ENCODE measurements around the gene HOXB9. TPM values are rescaled to one million over a fixed set of nuclear protein-coding genes. Genes with fewer than 3 reads are reported as not detected.

Gene HOXB9
- total and polyA plus RNA-seq, 2 donors (not counting 3 experiments of a cell fraction or from before 2014, with no cell fraction given), result 0.79 to 1.1 TPM

- TF ChIP-seq POLR2A (IDR thresholded peaks at IDR 0.05; ENCODE audit: low read depth, low read length) (no peak), EZH2 (IDR thresholded peaks at IDR 0.05; ENCODE audit: borderline replicate concordance, low read depth, low read length, severe bottlenecking) (peak; percentile 38)
- Histone ChIP-seq H3K4me2 (ENCODE audit: insufficient read depth, low read length) (no peak overlapping the region), H2AFZ (ENCODE audit: low read depth, low read length) (no peak overlapping the region), H3K9me1 (replicated peaks; ENCODE audit: control insufficient read depth, extremely low read depth, insufficient read depth, low read length) (no peaks in the 10 kb centered on the region), H3K79me2 (ENCODE audit: control insufficient read depth, insufficient read depth, low read length) (no peaks in the 10 kb centered on the region), H3K36me3 (ENCODE audit: control insufficient read depth in 2 of 2, extremely low read depth in 1 of 2, insufficient read depth in 2 of 2, low read length in 2 of 2) (no peaks in the 10 kb centered on the region), H3K27ac (ENCODE audit: insufficient read depth, low read depth, low read length) (no peak overlapping the region), H3K4me3 (replicated peaks in 1 of 3; ENCODE audit: insufficient read depth in 1 of 3, low read depth in 1 of 3, low read length in 3 of 3) (no peak overlapping the region), H3K9me3 (replicated peaks; ENCODE audit: control insufficient read depth, insufficient read depth, low read length) (no peaks in the 10 kb centered on the region), H4K20me1 (replicated peaks; ENCODE audit: control insufficient read depth, extremely low read depth, insufficient read depth, low read length) (no peaks in the 10 kb centered on the region), H3K27me3 (ENCODE audit: control insufficient read depth in 2 of 2, insufficient read depth in 2 of 2, low read length in 2 of 2) (peaks cover 62 to 70% of the 10 kb centered on the region in 2 experiments), H3K4me1 (ENCODE audit: control insufficient read depth, extremely low read depth, insufficient read depth, low read length) (no peaks in the 10 kb centered on the region), H3K9ac (replicated peaks; ENCODE audit: extremely low read depth, insufficient read depth, low read length) (no peak overlapping the region)
- intact Hi-C loops (cut with micrococcal nuclease) (no loop called here), dilution Hi-C loops (cut with MboI; ENCODE audit: extremely low pct_ligation_motif_present, low sequenced_read_pairs) (no loop called here)
- DNase-seq (ENCODE audit: low read depth, low spot score), result no peak
- ChIA-PET POLR2A (interaction anchor here (0.7 kb wide), 1 partner anchor 1441 kb away, joined by 4 read pairs; no protein-coding TSS in a partner anchor), CTCF (interaction anchor here (4.5 kb wide), 1 partner anchor 10 kb away, joined by 23 read pairs; no protein-coding TSS in a partner anchor)
- BruUV-seq (replicated peaks), result no TSS peak
- no peak for FAIRE-seq
Observed at GRCh38 chr17:48646183-48647102, 20.3 kb upstream of the HOXB9 start.

GRCh38 chr17:48645639-48646182, 19.6 kb upstream of the HOXB9 start:
- H4K20me1 ChIP-seq (replicated peaks; ENCODE audit: control insufficient read depth, extremely low read depth, insufficient read depth, low read length), result no peaks in the 10 kb centered on the region
- intact Hi-C loops (cut with micrococcal nuclease), result no loop called here
- H3K4me1 ChIP-seq (ENCODE audit: control insufficient read depth, extremely low read depth, insufficient read depth, low read length), result no peaks in the 10 kb centered on the region
- ChIA-PET POLR2A (no interaction called here), CTCF (interaction anchor here (4.5 kb wide), 1 partner anchor 9 kb away, joined by 23 read pairs; no protein-coding TSS in a partner anchor)
- no peaks in the 10 kb centered on the region for H3K79me2 ChIP-seq (ENCODE audit: control insufficient read depth, insufficient read depth, low read length)
- H3K27me3 ChIP-seq (ENCODE audit: control insufficient read depth in 2 of 2, insufficient read depth in 2 of 2, low read length in 2 of 2), result peaks cover 68 to 77% of the 10 kb centered on the region in 2 experiments
- no peak overlapping the region for H3K4me3 ChIP-seq (replicated peaks in 1 of 3; ENCODE audit: insufficient read depth in 1 of 3, low read depth in 1 of 3, low read length in 3 of 3)
- no peak for DNase-seq (ENCODE audit: low read depth, low spot score)
- no TSS peak for BruUV-seq (replicated peaks)
- H3K9me1 ChIP-seq (replicated peaks; ENCODE audit: control insufficient read depth, extremely low read depth, insufficient read depth, low read length), result no peaks in the 10 kb centered on the region
- dilution Hi-C loops (cut with MboI; ENCODE audit: extremely low pct_ligation_motif_present, low sequenced_read_pairs), result no loop called here
- H3K27ac ChIP-seq (ENCODE audit: insufficient read depth, low read depth, low read length), result no peak overlapping the region
- H3K36me3 ChIP-seq (ENCODE audit: control insufficient read depth in 2 of 2, extremely low read depth in 1 of 2, insufficient read depth in 2 of 2, low read length in 2 of 2), result no peaks in the 10 kb centered on the region
- H3K4me2 ChIP-seq (ENCODE audit: insufficient read depth, low read length), result no peak overlapping the region
- no peak for TF ChIP-seq MYC (IDR thresholded peaks at IDR 0.05; ENCODE audit: low read depth, low read length)
- TF ChIP-seq CTCF (IDR thresholded peaks at IDR 0.05; ENCODE audit: extremely low read depth in 1 of 2, insufficient read depth in 1 of 2, low read depth in 1 of 2, low read length in 2 of 2), result no peak
- TF ChIP-seq EZH2 (IDR thresholded peaks at IDR 0.05; ENCODE audit: borderline replicate concordance, low read depth, low read length, severe bottlenecking), result no peak
- TF ChIP-seq FOS (IDR thresholded peaks at IDR 0.05; ENCODE audit: borderline replicate concordance, insufficient read depth, low read length), result no peak
- TF ChIP-seq MAX (IDR thresholded peaks at IDR 0.05; ENCODE audit: insufficient read depth, insufficient read length), result no peak
- no peak for TF ChIP-seq JUN (IDR thresholded peaks at IDR 0.05; ENCODE audit: borderline replicate concordance, insufficient read depth, insufficient read length, low read depth)
- no peak for TF ChIP-seq POLR2A (IDR thresholded peaks at IDR 0.05; ENCODE audit: low read depth, low read length)
- TF ChIP-seq GATA2 (IDR thresholded peaks at IDR 0.05; ENCODE audit: insufficient read depth, insufficient read length, low read depth, low read length), result no peak
- TF ChIP-seq POLR2AphosphoS5 (IDR thresholded peaks at IDR 0.05; ENCODE audit: insufficient read depth, low read depth, low read length), result no peak
- no peaks in the 10 kb centered on the region for H3K9me3 ChIP-seq (replicated peaks; ENCODE audit: control insufficient read depth, insufficient read depth, low read length)
- no peak overlapping the region for H3K9ac ChIP-seq (replicated peaks; ENCODE audit: extremely low read depth, insufficient read depth, low read length)
- no peak overlapping the region for H2AFZ ChIP-seq (ENCODE audit: low read depth, low read length)
- FAIRE-seq, result no peak

Data from endothelial cell of umbilical vein (primary cell).